GM18951 (cell line): ENCODE data around the gene PTCH2.
A peak's percentile ranks its signal among the peaks of the same experiment; 100 is the strongest.

Source experiments
- POLR2A ChIP-seq: IDR thresholded peaks from 4 replicates; pipeline ENCODE4 v1.6.1; 2011; ENCODE audit warnings: mild to moderate bottlenecking; ENCODE audit not compliant: insufficient read length, insufficient read depth; ENCODE audit errors: extremely low read depth
- in situ Hi-C: fragments of 300-500 bp; cut with MboI; formaldehyde crosslinking; loops from one replicate; pipeline ENCODE4 v1.12.0; 2022; ENCODE audit warnings: low sequenced_read_pairs, mixed read lengths, inconsistent platforms; ENCODE audit not compliant: unreplicated experiment

The PTCH2 gene

DNA sequence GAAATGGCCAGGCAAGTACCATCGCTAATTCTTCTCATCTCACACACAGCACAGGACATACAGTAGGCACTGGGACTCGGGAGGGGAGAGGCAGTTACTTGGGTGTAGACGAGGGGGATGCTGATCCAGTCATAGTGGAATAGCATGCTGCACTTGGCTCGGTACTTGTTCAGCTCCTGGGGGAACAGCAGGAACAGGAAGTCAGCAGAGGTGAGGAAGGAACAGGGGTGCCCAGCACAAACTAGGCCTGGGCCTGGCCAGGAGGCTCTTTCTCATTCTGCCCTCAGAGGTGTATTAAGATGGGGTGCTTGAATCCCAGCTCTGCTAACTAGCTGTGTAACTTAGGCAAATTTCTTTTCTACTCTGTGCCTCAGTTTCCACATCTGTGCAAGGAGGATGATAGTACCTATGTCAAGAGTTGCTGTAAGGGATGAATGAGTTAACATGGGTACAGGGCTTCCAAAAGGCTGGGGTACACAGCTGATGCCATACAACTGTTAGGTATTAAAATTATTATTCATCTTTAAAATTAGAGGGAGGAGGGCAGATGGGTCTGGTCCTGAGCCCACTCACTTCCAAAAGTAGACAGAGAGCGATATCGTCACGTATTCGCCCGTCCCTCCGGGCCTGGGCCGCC, 57.4 kb downstream of the PTCH2 start:
- no peak for TF ChIP-seq POLR2A
- in situ Hi-C loops, result no loop called here

- no peak for TF ChIP-seq POLR2A
- in situ Hi-C loops, result no loop called here
Measured at GRCh38 chr1:44785029-44785380, 58.0 kb downstream of the PTCH2 start.

DNA sequence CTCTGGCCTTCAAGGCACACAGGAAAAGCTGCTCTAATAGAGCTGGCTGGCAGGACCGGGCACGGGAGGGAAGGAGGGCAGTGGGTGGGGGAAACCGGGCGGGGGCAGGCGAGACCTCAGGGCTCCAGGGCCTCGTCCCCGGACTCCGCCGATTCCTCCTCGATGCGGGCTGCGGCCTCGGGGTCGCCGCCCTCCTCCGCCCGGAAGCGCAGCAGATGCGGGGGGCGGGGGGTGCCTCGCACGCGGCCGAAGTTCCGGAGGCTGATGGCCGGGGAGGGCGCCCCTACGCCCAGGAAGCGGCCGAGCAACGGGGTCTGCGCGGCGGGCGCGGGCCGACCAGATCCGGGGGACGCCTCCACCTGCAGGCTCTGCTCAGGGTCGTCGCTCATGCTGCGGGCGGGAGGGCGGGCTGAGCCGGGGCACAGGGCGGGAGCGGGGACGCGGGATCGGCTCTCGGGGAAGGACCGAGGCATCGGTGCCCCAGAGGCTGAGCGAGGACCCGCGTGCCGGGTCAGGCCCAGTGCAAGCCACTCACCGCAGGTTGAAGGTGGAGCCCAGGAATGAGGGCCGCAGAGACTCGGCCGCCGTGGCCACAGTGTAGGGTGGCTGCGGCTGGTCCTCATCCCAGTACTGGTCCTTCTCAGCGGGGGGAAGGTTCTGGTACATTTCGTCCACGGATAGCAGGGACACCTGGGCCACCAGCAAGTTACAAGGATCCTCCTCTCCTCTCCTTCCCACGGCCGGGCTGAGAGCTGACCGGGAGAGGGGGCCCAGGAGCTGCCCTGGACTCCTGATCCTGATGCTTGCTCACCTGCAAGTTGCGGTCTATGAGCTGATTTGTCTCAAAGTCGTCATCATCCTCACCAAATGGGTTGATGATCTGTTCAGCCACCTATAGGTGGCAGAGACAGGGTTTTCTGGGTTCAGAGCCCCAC, 58.7 kb downstream of the PTCH2 start:
- TF ChIP-seq POLR2A, result peak; percentile 53
- in situ Hi-C loops, result no loop called here

- no peak for TF ChIP-seq POLR2A
- in situ Hi-C loops, result no loop called here
Measured at GRCh38 chr1:44783697-44784093, 59.4 kb downstream of the PTCH2 start.

DNA sequence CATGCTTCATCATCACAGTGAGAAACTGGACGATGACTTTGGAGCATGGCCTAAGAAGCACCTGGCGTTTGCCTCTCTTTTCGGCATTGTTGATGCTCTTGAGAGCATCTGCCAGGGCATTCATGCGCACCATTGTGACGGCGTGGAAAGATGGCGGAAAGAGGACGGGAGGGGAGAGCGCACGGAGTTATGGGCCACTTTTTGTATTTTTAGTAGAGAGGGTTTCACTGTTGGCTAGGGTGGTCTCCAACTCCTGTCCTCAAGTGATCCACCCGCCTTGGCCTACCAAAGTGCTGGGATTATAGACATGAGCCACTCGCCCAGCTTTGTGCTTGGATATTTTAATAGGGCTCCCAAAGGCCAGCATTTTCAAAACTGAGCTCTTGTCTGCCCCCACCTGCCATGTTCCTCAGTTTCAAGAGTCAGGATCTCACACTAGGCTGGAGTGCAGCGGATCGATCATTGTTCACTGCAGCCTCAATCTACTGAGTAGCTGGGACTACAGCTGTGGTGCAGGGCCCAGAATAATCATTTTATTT, 62.4 kb downstream of the PTCH2 start:
- in situ Hi-C loops, result no loop called here
- TF ChIP-seq POLR2A, result peak; percentile 22

DNA sequence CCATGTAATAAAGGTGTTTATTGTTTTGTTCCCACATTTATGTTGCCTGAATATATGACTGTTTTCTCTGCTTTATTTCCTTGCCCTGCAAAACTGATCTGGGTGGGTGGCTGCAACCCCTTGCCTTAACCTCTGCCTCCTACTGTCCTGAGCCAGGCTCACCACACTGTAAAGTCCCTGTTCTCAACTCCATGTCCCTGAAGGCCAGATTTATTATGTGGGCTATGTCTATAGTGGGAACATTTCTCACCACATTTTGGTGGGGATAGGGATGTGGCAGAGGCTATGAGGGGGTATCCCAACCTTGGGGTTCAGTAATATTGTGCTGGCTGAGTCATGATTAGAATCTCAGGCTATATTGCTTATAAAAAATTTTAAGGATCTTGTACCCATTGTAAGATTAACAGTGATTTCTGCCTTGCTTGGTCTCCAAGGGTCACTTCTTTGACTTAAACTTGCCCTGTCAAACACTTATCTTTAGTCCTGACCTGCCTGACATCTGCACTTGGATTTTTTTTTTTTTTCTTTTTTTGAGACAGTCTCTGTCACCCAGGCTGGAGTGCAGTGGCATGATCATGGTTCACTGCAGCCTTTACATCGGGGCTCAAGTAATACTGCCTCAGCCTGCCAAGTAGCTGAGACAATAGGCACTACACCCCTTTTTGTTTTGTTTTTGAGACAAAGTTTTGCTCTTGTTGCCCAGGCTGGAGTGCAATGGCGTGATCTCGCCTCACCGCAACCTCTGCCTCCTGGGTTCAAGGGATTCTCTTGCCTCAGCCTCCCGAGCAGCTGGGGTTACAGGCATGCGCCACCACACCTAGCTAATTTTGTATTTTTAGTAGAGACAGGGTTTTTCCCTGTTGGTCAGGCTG, 64.1 kb downstream of the PTCH2 start:
- in situ Hi-C loops, result no loop called here
- TF ChIP-seq POLR2A, result no peak

GRCh38 chr1:44777969-44778635, 65.0 kb downstream of the PTCH2 start:
- TF ChIP-seq POLR2A, result no peak
- in situ Hi-C loops, result no loop called here

- TF ChIP-seq POLR2A, result no peak
- in situ Hi-C loops, result no loop called here
Measured at GRCh38 chr1:44777547-44777946, 65.5 kb downstream of the PTCH2 start.

DNA sequence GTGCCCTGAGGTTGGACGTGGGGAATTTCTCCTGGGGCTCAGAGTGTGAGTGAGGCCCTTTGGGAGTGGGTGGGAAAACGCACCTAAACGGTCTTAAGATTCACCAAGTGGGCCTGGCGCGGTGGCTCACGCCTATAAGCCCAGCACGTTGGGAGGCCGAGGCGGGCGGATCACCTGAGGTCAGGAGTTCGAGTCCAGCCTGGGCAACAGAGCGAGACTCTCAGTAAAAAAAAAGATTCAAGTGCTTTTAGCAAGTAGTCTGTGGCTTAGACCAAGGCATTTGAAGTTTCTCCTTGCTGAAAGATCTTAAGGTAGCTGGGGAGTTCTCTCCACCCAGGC, 66.4 kb downstream of the PTCH2 start:
- in situ Hi-C loops, result no loop called here
- no peak for TF ChIP-seq POLR2A

DNA sequence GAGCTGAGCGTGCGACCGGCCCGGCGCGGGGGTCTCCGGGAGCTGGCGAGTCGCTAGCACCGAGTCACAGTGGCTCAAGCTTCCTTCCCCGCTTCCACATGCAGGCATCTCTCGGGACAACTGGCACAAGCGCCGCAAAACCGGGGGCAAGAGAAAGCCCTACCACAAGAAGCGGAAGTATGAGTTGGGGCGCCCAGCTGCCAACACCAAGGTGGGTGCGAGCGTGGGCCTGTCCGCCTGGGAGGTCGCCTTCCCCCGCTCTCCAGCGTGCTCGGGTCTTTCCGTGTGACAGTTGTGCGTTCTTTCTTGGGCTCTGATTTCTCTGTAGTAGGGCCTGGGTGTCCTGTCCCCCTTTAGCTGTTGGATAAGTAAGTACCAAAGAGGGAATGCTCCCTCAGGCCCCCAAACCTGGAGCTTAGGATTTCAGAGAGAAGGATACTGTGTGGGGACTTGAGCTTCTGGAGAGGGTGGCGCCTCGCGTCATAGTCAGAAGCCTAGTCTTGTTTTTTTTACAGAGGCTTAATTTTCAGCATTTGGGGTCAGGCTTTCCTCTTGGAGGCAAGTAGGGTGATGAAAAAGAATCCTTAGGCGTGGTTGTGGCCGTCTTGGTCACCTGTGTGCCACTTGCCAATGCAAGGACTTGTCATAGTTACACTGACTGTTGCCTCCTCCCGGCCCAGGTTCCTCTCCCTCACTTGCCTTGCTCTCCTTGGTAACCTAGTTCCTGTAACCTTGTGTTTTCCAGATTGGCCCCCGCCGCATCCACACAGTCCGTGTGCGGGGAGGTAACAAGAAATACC, 66.9 kb downstream of the PTCH2 start:
- in situ Hi-C loops, result no loop called here
- no peak for TF ChIP-seq POLR2A

DNA sequence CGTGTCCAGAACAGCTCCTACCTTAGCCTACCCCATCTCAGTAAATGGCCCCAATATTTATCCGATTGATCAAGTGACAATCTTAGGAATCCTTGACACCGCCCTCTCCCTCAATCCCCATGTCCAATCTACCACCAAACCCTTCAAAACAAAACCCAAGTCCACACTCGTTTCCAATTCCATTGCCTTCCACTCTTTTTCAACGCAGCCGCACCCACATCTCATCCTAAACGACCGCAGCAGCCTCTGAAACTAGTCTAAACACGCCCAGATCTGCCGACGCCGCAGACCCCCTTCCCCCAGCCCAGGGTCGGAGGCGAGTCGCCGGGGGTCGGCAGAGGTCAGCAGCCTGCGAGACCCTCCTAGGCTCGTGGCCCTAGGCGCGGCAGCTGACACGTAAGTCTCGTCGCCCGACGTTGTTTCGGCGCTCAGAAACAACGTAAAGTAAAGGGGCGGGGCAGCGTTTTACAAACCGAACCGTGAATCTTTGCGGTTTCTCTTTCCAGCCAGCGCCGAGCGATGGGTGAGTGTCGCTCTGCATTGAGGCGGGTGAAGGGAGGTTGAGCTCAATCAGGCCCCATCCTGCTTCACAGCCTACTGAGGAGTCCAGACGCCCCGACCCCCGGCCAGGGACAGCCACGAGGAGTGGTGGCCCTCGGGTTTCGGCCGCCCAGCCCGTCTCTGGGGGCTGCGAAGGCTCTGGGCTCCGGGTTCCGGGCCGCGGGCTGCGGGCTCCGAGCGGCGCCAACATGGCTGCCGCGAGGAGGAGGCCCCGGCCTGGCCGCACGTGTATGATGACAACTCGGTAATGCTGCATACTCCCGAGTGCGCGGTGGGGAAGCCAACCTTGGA, 67.7 kb downstream of the PTCH2 start, which contains the start of gene RPS8:
Gene RPS8, plus strand, starts transcription at position 463 of the 852 bp plus-strand sequence. Its CDS starts 57 bp downstream, at position 520.
- in situ Hi-C loops, result no loop called here

More for the DNA sequence above, 67.7 kb downstream of the PTCH2 start, which contains the start of gene RPS8:
- TF ChIP-seq POLR2A, result peak; percentile 99
